ENCODE measurements around the gene NUDT9. TPM values are rescaled to one million over a fixed set of nuclear protein-coding genes. Genes with fewer than 3 reads are reported as not detected.
"Not testable (repeated sequence)": the region's sequence is repeated elsewhere in the genome, so short reads cannot be mapped to it uniquely, and the experiment has no call there.

The NUDT9 gene
- total RNA-seq, 2 donors from 2014 or later, result 30.4 to 37.9 TPM

GRCh38 chr4:87442889-87443288 lies 20.5 kb downstream of the NUDT9 start:
- intact Hi-C loops (cut with DNase I), result no loop called here
- Histone ChIP-seq H3K36me3 (no peaks in the 10 kb centered on the region), H3K4me3 (no peak overlapping the region), H3K27ac (no peak overlapping the region), H3K27me3 (replicated peaks; ENCODE audit: insufficient read depth) (no peaks in the 10 kb centered on the region), H3K9me3 (no peaks in the 10 kb centered on the region), H3K4me1 (replicated peaks) (no peaks in the 10 kb centered on the region)
- TF ChIP-seq POLR2A (IDR thresholded peaks at IDR 0.05) (no peak), CTCF (IDR thresholded peaks at IDR 0.05) (no peak), POLR2AphosphoS5 (IDR thresholded peaks at IDR 0.05) (no peak)
- 78% methylated on average over 3 of the region's 3 CpGs for WGBS
- no peak for DNase-seq (ENCODE audit: low spot score)

DNA sequence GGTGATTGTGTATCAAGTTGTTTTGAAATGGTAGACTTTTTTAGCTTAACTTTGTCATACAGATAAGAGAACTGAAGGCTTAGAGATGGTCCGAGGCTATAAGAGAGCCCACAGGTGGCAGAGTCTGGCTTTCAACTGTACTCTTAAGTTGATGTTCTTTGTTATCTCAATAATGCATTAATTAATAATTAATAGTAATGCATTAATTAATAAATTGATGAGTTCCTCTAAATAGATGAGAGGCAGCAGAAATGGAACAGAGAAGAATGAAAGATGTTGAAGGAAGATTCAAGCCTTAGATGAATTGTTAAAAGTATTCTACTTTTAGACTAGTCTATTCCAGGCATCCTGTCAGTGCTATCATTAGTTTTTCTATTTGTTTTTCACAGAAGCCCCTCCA lies 22.4 kb downstream of the NUDT9 start:
- TF ChIP-seq CTCF (IDR thresholded peaks at IDR 0.05) (no peak), POLR2AphosphoS5 (IDR thresholded peaks at IDR 0.05) (no peak), POLR2A (IDR thresholded peaks at IDR 0.05) (no peak)
- DNase-seq (ENCODE audit: low spot score), result no peak
- 95% methylated on average over 1 of the region's 1 CpG for WGBS
- Histone ChIP-seq H3K36me3 (no peaks in the 10 kb centered on the region), H3K27ac (no peak overlapping the region), H3K9me3 (no peaks in the 10 kb centered on the region), H3K27me3 (replicated peaks; ENCODE audit: insufficient read depth) (no peaks in the 10 kb centered on the region), H3K4me3 (no peak overlapping the region), H3K4me1 (replicated peaks) (no peaks in the 10 kb centered on the region)
- intact Hi-C loops (cut with DNase I), result no loop called here

GRCh38 chr4:87445964-87446363 lies 23.6 kb downstream of the NUDT9 start:
- no peaks in the 10 kb centered on the region for H3K27me3 ChIP-seq (replicated peaks; ENCODE audit: insufficient read depth)
- no peak overlapping the region for H3K27ac ChIP-seq
- H3K4me1 ChIP-seq (replicated peaks), result no peaks in the 10 kb centered on the region
- no peaks in the 10 kb centered on the region for H3K9me3 ChIP-seq
- intact Hi-C loops (cut with DNase I), result no loop called here
- WGBS, result 68% methylated on average over 3 of the region's 3 CpGs
- TF ChIP-seq POLR2A (IDR thresholded peaks at IDR 0.05), result no peak
- peak; percentile 21 for TF ChIP-seq POLR2AphosphoS5 (IDR thresholded peaks at IDR 0.05)
- TF ChIP-seq CTCF (IDR thresholded peaks at IDR 0.05), result no peak
- H3K4me3 ChIP-seq, result no peak overlapping the region
- no peaks in the 10 kb centered on the region for H3K36me3 ChIP-seq
- DNase-seq (ENCODE audit: low spot score), result peak; percentile 19

GRCh38 chr4:87446375-87446774 lies 24.0 kb downstream of the NUDT9 start:
- H3K36me3 ChIP-seq; intact Hi-C loops (cut with DNase I); H3K4me3 ChIP-seq; DNase-seq (ENCODE audit: low spot score); H3K9me3 ChIP-seq; H3K4me1 ChIP-seq (replicated peaks); H3K27me3 ChIP-seq (replicated peaks; ENCODE audit: insufficient read depth); H3K27ac ChIP-seq: not testable (repeated sequence)
- 87% methylated on average over 6 of the region's 6 CpGs for WGBS

DNA sequence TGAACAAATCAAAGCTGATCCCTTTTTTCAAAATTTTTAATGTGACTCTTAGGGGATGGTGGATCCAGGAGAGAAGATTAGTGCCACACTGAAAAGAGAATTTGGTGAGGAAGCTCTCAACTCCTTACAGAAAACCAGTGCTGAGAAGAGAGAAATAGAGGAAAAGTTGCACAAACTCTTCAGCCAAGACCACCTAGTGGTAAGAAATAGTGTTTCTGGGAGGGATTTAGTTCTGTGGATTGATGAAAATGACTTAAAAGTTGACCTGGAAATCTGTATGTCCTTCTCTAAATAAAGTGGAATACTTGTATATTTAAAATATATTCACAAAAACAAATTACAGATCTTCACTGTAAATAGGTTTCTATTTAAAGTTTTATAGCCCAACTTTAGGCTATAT lies 29.2 kb downstream of the NUDT9 start:
- Histone ChIP-seq H3K9me3 (no peaks in the 10 kb centered on the region), H3K27ac (no peak overlapping the region), H3K4me3 (no peak overlapping the region), H3K4me1 (replicated peaks) (no peaks in the 10 kb centered on the region), H3K27me3 (replicated peaks; ENCODE audit: insufficient read depth) (no peaks in the 10 kb centered on the region), H3K36me3 (no peaks in the 10 kb centered on the region)
- intact Hi-C loops (cut with DNase I), result no loop called here
- DNase-seq (ENCODE audit: low spot score), result no peak
- TF ChIP-seq POLR2AphosphoS5 (IDR thresholded peaks at IDR 0.05) (no peak), POLR2A (IDR thresholded peaks at IDR 0.05) (no peak), CTCF (IDR thresholded peaks at IDR 0.05) (no peak)

Measured in prostate gland (tissue), 2 donors.